Measurements from ENCODE around the gene TBX2.

DNA sequence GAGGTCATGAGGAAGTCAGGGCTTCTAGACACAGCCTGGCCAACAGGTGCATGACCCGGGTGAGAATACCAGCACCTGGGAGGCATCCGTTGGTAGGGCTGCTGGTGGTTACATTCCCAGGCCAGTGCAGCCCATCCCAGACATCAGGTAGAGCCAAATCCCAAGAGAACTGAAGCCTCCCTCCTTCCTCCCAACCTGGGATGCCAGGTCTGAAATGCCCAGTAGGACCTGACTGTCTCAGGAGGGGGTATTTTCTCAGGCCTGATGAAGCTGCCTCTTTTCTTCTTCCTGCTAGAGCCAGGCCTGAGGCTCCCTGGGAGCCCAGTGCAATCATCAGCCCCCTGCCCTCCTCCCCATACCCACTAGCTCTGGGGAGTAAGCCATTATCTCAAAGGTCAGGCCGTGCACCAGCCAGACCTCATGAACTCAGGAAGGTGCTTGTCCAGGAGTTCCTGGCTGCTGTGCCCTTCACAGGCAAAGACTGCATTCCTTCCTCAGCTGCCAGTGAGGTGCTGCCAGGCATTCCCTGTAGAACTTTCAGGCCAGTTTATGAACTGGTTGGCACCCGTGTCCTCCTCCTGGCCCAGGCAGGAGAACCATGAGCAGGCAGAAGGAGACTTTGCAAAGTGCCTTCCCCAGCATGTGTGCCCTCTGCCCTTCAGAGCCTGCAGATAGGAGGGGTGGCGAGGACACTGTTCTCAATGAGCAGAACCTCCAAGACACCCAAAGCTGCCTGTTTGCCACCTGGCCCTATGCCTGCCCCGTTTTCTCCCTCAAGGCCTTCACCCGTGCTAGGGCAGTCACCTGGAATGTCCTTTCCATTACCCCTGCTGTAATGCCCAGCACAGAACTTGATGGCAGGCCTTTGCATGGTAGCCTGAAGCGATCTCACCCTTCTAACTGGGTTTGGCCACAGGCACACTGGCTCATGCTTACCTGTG lies 7.6 kb downstream of the TBX2 start:
- TF ChIP-seq, protein P1, sequence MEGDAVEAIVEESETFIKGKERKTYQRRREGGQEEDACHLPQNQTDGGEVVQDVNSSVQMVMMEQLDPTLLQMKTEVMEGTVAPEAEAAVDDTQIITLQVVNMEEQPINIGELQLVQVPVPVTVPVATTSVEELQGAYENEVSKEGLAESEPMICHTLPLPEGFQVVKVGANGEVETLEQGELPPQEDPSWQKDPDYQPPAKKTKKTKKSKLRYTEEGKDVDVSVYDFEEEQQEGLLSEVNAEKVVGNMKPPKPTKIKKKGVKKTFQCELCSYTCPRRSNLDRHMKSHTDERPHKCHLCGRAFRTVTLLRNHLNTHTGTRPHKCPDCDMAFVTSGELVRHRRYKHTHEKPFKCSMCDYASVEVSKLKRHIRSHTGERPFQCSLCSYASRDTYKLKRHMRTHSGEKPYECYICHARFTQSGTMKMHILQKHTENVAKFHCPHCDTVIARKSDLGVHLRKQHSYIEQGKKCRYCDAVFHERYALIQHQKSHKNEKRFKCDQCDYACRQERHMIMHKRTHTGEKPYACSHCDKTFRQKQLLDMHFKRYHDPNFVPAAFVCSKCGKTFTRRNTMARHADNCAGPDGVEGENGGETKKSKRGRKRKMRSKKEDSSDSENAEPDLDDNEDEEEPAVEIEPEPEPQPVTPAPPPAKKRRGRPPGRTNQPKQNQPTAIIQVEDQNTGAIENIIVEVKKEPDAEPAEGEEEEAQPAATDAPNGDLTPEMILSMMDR (IDR thresholded peaks at IDR 0.05): no peak
- no peak for TF ChIP-seq EP300 (IDR thresholded peaks at IDR 0.05)
